SK-N-SH (cell line): Measurements from ENCODE around the gene PIK3R5. TPM values are rescaled to one million over a fixed set of nuclear protein-coding genes. Genes with fewer than 3 reads are reported as not detected.

ENCODE experiments used
- CTCF ChIA-PET: fragments of 300-600, 350-600 bp; formaldehyde crosslinking; extraction: SDS; loops from one replicate; lab custom pipeline; 2021; lab: Yijun Ruan, JAX
- POLR2A ChIA-PET: fragments of 350-600 bp; sonication (Branson Sonifier 250); formaldehyde crosslinking; extraction: SDS; loops from one replicate; lab custom pipeline; 2020; ENCODE audit warnings: antibody characterized with exemption, inconsistent platforms; lab: Yijun Ruan, JAX
- DNase-seq: peaks from one replicate; pipeline ENCODE4 v3.0.0; 2012
- H2AFZ ChIP-seq: fragments of 200-600 bp; sonication (generic); 2 replicates; pipeline ENCODE4 v1.8.1; 2016; ENCODE audit warnings: antibody characterized with exemption, mild to moderate bottlenecking, low read depth
- H3F3A ChIP-seq: fragments of 200-600 bp; sonication (generic); replicated peaks from 2 replicates; pipeline ENCODE3; 2016; ENCODE audit warnings: antibody characterized with exemption, mild to moderate bottlenecking; ENCODE audit not compliant: insufficient read depth
- H3K27ac ChIP-seq, 2 experiments: fragments of 200-500 bp in 1 of 2; fragments of 200-600 bp in 1 of 2; sonication (Bioruptor generic) in 1 of 2; sonication (generic), shearing (Covaris generic) in 1 of 2; 2 replicates each; pipeline versions ENCODE4 v1.5.1 to v1.6.1; 2014 to 2016; ENCODE audit warnings: low read depth in 2 of 2, inconsistent platforms in 1 of 2, low read length in 1 of 2, mild to moderate bottlenecking in 1 of 2, mixed read lengths in 1 of 2
- H3K27me3 ChIP-seq: fragments of 200-600 bp; sonication (generic), shearing (Covaris generic); 2 replicates; pipeline ENCODE4 v1.6.1; 2016; ENCODE audit warnings: mixed run types; ENCODE audit not compliant: insufficient read depth
- H3K36me3 ChIP-seq, 2 experiments: fragments of 200-500 bp in 1 of 2; fragments of 200-600 bp in 1 of 2; sonication (Bioruptor generic) in 1 of 2; sonication (generic) in 1 of 2; replicated peaks in 1 of 2; 2 replicates each; pipeline versions ENCODE3 to v1.5.1; 2014 to 2016; ENCODE audit warnings: low read length in 1 of 2, mild to moderate bottlenecking in 1 of 2; ENCODE audit not compliant: insufficient read depth in 2 of 2, control insufficient read depth in 1 of 2
- H3K4me1 ChIP-seq, 2 experiments: fragments of 200-500 bp in 1 of 2; fragments of 200-600 bp in 1 of 2; sonication (Bioruptor generic) in 1 of 2; sonication (generic), shearing (Covaris generic) in 1 of 2; 2 replicates each; pipeline versions ENCODE4 v1.5.1 to v1.6.1; 2014 to 2016; ENCODE audit warnings: low read depth in 1 of 2, low read length in 1 of 2, mixed run types in 1 of 2; ENCODE audit not compliant: insufficient read depth in 2 of 2, control insufficient read depth in 1 of 2
- H3K4me2 ChIP-seq: fragments of 200-600 bp; sonication (generic), shearing (Covaris generic); 2 replicates; pipeline ENCODE4 v1.6.1; 2017; ENCODE audit warnings: mixed run types
- H3K4me3 ChIP-seq, 2 experiments: fragments of 200-500 bp in 1 of 2; fragments of 200-600 bp in 1 of 2; sonication (Bioruptor generic) in 1 of 2; sonication (generic), shearing (Covaris generic) in 1 of 2; 2 replicates each; pipeline versions ENCODE4 v1.5.1 to v1.8.1; 2014 to 2016; ENCODE audit warnings: low read depth in 2 of 2, inconsistent platforms in 1 of 2, low read length in 1 of 2, mild to moderate bottlenecking in 1 of 2, mixed read lengths in 1 of 2, moderate library complexity in 1 of 2
- H3K79me2 ChIP-seq: fragments of 200-600 bp; sonication (generic); 2 replicates; pipeline ENCODE4 v1.8.1; 2017; ENCODE audit warnings: mild to moderate bottlenecking; ENCODE audit not compliant: insufficient read depth
- H3K9ac ChIP-seq: fragments of 200-600 bp; sonication (generic); 2 replicates; pipeline ENCODE4 v1.6.1; 2017; ENCODE audit warnings: mixed run types
- H3K9me2 ChIP-seq: fragments of 200-600 bp; sonication (generic); 2 replicates; pipeline ENCODE4 v1.6.1; 2017; ENCODE audit warnings: mixed run types
- H3K9me3 ChIP-seq: fragments of 200-600 bp; sonication (generic); 2 replicates; pipeline ENCODE4 v1.6.1; 2017; ENCODE audit warnings: mixed run types, mild to moderate bottlenecking, moderate library complexity
- H4K20me1 ChIP-seq: fragments of 200-600 bp; sonication (generic); 2 replicates; pipeline ENCODE4 v1.6.1; 2017; ENCODE audit warnings: mild to moderate bottlenecking, mixed run types; ENCODE audit not compliant: insufficient read depth
- CHD2 ChIP-seq: fragments of 150-350 bp; IDR thresholded peaks from 2 replicates; pipeline ENCODE4 v1.6.1; 2018; ENCODE audit warnings: low read length; ENCODE audit not compliant: partially characterized antibody
- ELF1 ChIP-seq: IDR thresholded peaks from 2 replicates; pipeline ENCODE4 v1.4.0; 2012
- EP300 ChIP-seq, 2 experiments: IDR thresholded peaks; 2 replicates each; pipeline versions ENCODE4 v1.4.0 to v1.6.1; 2012; ENCODE audit warnings: borderline replicate concordance in 1 of 2, low read depth in 1 of 2, low read length in 1 of 2
- EZH2phosphoT487 ChIP-seq: fragments of 200-600 bp; sonication (generic); IDR thresholded peaks from 2 replicates; pipeline ENCODE4 v1.6.1; 2017; ENCODE audit warnings: low read depth, mixed run types, mild to moderate bottlenecking, antibody characterized with exemption, moderate library complexity, borderline replicate concordance
- FOSL2 ChIP-seq: IDR thresholded peaks from 2 replicates; pipeline ENCODE4 v1.4.0; 2012; ENCODE audit warnings: low read depth, mild to moderate bottlenecking, moderate library complexity, borderline replicate concordance
- FOXM1 ChIP-seq: IDR thresholded peaks from 2 replicates; pipeline ENCODE4 v1.4.0; 2012; ENCODE audit warnings: low read depth, mild to moderate bottlenecking
- NFIC ChIP-seq: IDR thresholded peaks from 2 replicates; pipeline ENCODE4 v1.4.0; 2012; ENCODE audit warnings: borderline replicate concordance
- NRF1 ChIP-seq: IDR thresholded peaks from 2 replicates; pipeline ENCODE4 v1.6.1; 2012; ENCODE audit warnings: low read depth, mild to moderate bottlenecking, low read length
- POLR2AphosphoS5 ChIP-seq: IDR thresholded peaks from 2 replicates; pipeline ENCODE4 v1.6.1; 2012; ENCODE audit warnings: low read depth, low read length
- RAD21 ChIP-seq: IDR thresholded peaks from 2 replicates; pipeline ENCODE4 v1.6.1; 2012; ENCODE audit warnings: mild to moderate bottlenecking, low read length
- RCOR1 ChIP-seq: fragments of 150-350 bp; IDR thresholded peaks from 2 replicates; pipeline ENCODE4 v1.6.1; 2017; ENCODE audit warnings: antibody characterized with exemption, low read length
- RFX5 ChIP-seq: IDR thresholded peaks from 2 replicates; pipeline ENCODE4 v1.6.1; 2012; ENCODE audit warnings: mild to moderate bottlenecking, improper control_type of control experiment, low read length
- SIN3A ChIP-seq: IDR thresholded peaks from 2 replicates; pipeline ENCODE4 v1.6.1; 2012; ENCODE audit warnings: low read depth, mild to moderate bottlenecking, low read length, moderate library complexity, borderline replicate concordance
- TAF1 ChIP-seq: IDR thresholded peaks from 2 replicates; pipeline ENCODE4 v1.6.1; 2012; ENCODE audit warnings: low read depth, mild to moderate bottlenecking, low read length, moderate library complexity, borderline replicate concordance
- TCF12 ChIP-seq: IDR thresholded peaks from 2 replicates; pipeline ENCODE4 v1.4.0; 2012
- TEAD4 ChIP-seq: IDR thresholded peaks from 2 replicates; pipeline ENCODE4 v1.4.0; 2012; ENCODE audit warnings: mild to moderate bottlenecking, borderline replicate concordance; ENCODE audit not compliant: insufficient read depth
- WGBS: methylation state at CpG from one replicate; pipeline ENCODE4 v1.1.6; 2017; ENCODE audit warnings: low lambda C conversion rate; 5-methylcytosine and 5-hydroxymethylcytosine counted together
- polyA plus RNA-seq, 3 experiments: library from polyadenylated mRNA; depleted of rRNA; stranded (reverse); fragments of >200 nt; gene quantifications; 2 replicates each; pipeline ENCODE4 v1.2.3, GENCODE V29; 2012
- TF ChIP-seq, protein P1 (sequence below): fragments of 150-350 bp; IDR thresholded peaks from 2 replicates; pipeline ENCODE4 v1.6.1; 2016; ENCODE audit warnings: mild to moderate bottlenecking, low read depth, low read length
- TF ChIP-seq, protein P2 (sequence below): IDR thresholded peaks from 2 replicates; pipeline ENCODE4 v1.4.0; 2012; ENCODE audit warnings: low read depth
- TF ChIP-seq, protein P3 (sequence below): fragments of 200-600 bp; sonication (generic); IDR thresholded peaks from 2 replicates; pipeline ENCODE4 v1.6.1; 2017; ENCODE audit warnings: antibody characterized with exemption, mild to moderate bottlenecking, moderate library complexity
- TF ChIP-seq, protein P4 (sequence below): IDR thresholded peaks from 2 replicates; pipeline ENCODE4 v1.6.1; 2012; ENCODE audit warnings: mild to moderate bottlenecking, low read depth, low read length, moderate library complexity

Gene PIK3R5
- polyA plus RNA-seq, 1 of the 3 experiments (the other 2 are of a cell fraction): not detected

DNA sequence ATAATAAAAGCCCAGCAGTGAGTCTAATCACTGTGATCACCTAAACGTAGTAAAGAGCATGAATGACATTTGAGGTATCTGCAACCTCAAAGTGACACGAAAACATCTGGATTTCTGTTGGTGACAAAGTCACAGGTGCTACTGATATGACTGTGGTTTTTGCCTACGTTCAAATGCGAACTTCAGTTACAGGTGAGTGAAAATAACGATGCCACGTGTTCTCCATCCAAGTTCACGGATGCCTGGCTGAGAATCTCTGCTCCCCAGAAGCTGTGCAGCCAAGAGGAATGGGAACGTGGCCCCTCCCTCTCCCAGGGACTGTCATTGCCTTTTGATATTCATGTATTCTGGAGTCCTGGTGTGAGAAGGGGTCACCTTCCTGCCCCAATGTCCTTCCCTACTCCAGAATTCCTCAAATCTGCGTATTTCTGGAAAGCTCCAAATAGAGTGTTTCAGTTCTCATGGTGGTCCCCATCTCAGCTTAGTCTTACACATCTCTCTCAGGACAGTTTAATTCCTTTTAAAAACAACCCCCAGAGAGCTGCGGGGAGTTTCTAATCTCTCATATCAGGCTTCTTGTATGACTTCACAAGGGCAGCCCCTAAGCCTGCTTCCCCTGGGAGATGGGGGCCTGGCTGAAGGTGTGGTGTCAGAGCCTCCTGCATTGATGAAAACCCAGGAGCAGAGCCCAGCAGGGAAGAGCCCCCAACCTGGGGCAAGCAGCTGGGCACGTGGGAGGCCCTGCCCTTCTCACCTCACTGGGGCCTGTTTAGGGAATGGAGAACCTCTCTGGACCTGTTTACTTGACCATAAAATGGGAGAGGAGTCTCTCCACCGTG lies 25.8 kb downstream of the PIK3R5 start:
- H2AFZ ChIP-seq: no peak overlapping the region
- no peak overlapping the region for H3K9ac ChIP-seq
- H3K4me1 ChIP-seq: no peaks in the 10 kb centered on the region
- H3K4me3 ChIP-seq: no peak overlapping the region
- WGBS: 3% methylated on average over 12 of the region's 12 CpGs
- H3F3A ChIP-seq: no peaks in the 10 kb centered on the region
- no peaks in the 10 kb centered on the region for H3K36me3 ChIP-seq
- H3K27ac ChIP-seq: no peak overlapping the region
- DNase-seq: no peak
- no peak overlapping the region for H3K4me2 ChIP-seq
- H3K9me3 ChIP-seq: no peaks in the 10 kb centered on the region
- CTCF ChIA-PET: interaction anchor here (0.9 kb wide), 1 partner anchor 51 kb away, joined by 3 read pairs; no protein-coding TSS in a partner anchor
- TF ChIP-seq FOSL2 (no peak), RAD21 (no peak), SIN3A (no peak), NFIC (no peak), RCOR1 (no peak), TCF12 (no peak), CHD2 (no peak)
- TF ChIP-seq, protein P1, sequence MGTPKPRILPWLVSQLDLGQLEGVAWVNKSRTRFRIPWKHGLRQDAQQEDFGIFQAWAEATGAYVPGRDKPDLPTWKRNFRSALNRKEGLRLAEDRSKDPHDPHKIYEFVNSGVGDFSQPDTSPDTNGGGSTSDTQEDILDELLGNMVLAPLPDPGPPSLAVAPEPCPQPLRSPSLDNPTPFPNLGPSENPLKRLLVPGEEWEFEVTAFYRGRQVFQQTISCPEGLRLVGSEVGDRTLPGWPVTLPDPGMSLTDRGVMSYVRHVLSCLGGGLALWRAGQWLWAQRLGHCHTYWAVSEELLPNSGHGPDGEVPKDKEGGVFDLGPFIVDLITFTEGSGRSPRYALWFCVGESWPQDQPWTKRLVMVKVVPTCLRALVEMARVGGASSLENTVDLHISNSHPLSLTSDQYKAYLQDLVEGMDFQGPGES: no peak
- TF ChIP-seq, protein P2, sequence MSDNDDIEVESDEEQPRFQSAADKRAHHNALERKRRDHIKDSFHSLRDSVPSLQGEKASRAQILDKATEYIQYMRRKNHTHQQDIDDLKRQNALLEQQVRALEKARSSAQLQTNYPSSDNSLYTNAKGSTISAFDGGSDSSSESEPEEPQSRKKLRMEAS: no peak
- TF ChIP-seq, protein P3, sequence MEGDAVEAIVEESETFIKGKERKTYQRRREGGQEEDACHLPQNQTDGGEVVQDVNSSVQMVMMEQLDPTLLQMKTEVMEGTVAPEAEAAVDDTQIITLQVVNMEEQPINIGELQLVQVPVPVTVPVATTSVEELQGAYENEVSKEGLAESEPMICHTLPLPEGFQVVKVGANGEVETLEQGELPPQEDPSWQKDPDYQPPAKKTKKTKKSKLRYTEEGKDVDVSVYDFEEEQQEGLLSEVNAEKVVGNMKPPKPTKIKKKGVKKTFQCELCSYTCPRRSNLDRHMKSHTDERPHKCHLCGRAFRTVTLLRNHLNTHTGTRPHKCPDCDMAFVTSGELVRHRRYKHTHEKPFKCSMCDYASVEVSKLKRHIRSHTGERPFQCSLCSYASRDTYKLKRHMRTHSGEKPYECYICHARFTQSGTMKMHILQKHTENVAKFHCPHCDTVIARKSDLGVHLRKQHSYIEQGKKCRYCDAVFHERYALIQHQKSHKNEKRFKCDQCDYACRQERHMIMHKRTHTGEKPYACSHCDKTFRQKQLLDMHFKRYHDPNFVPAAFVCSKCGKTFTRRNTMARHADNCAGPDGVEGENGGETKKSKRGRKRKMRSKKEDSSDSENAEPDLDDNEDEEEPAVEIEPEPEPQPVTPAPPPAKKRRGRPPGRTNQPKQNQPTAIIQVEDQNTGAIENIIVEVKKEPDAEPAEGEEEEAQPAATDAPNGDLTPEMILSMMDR: no peak
- H3K27me3 ChIP-seq: peaks cover 42% of the 10 kb centered on the region; the same call in 1 of the 2 replicates
- no peaks in the 10 kb centered on the region for H3K79me2 ChIP-seq
- H3K9me2 ChIP-seq: no peaks in the 10 kb centered on the region
- POLR2A ChIA-PET: no interaction called here
- H4K20me1 ChIP-seq: no peaks in the 10 kb centered on the region

DNA sequence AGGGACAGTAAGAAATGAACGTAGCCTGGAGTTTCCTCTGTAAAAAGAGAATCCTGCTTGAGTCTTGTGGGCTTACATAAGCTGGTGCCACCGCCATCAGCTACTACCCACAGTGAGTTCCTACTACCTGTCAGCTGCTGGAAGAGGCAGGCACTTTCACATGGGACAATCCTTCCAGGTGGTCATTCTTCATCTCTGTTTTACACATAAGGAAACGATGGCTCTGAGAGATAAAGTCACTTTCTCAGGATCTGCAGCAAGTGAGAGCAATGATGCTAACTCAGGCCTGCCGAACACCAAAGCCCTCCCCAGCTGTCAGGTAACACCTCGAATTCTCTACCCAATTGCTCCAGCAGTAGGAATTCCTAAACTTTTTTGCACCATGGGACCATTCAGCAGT lies 26.6 kb downstream of the PIK3R5 start:
- DNase-seq: no peak
- Histone ChIP-seq H3K9me2 (no peaks in the 10 kb centered on the region), H3K4me1 (no peaks in the 10 kb centered on the region), H3F3A (no peaks in the 10 kb centered on the region), H2AFZ (no peak overlapping the region), H3K36me3 (no peaks in the 10 kb centered on the region), H3K27me3 (peaks cover 45% of the 10 kb centered on the region; the same call in 1 of the 2 replicates), H4K20me1 (no peaks in the 10 kb centered on the region), H3K27ac (no peak overlapping the region), H3K9ac (no peak overlapping the region), H3K4me3 (no peak overlapping the region), H3K9me3 (no peaks in the 10 kb centered on the region), H3K4me2 (no peak overlapping the region), H3K79me2 (no peaks in the 10 kb centered on the region)
- ChIA-PET POLR2A (no interaction called here), CTCF (no interaction called here)
- WGBS: 3% methylated on average over 5 of the region's 5 CpGs
- no peak for TF ChIP-seq TEAD4
- no peak for TF ChIP-seq NRF1
- TF ChIP-seq, protein P4, sequence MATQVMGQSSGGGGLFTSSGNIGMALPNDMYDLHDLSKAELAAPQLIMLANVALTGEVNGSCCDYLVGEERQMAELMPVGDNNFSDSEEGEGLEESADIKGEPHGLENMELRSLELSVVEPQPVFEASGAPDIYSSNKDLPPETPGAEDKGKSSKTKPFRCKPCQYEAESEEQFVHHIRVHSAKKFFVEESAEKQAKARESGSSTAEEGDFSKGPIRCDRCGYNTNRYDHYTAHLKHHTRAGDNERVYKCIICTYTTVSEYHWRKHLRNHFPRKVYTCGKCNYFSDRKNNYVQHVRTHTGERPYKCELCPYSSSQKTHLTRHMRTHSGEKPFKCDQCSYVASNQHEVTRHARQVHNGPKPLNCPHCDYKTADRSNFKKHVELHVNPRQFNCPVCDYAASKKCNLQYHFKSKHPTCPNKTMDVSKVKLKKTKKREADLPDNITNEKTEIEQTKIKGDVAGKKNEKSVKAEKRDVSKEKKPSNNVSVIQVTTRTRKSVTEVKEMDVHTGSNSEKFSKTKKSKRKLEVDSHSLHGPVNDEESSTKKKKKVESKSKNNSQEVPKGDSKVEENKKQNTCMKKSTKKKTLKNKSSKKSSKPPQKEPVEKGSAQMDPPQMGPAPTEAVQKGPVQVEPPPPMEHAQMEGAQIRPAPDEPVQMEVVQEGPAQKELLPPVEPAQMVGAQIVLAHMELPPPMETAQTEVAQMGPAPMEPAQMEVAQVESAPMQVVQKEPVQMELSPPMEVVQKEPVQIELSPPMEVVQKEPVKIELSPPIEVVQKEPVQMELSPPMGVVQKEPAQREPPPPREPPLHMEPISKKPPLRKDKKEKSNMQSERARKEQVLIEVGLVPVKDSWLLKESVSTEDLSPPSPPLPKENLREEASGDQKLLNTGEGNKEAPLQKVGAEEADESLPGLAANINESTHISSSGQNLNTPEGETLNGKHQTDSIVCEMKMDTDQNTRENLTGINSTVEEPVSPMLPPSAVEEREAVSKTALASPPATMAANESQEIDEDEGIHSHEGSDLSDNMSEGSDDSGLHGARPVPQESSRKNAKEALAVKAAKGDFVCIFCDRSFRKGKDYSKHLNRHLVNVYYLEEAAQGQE: no peak
- no peak for TF ChIP-seq EZH2phosphoT487
- TF ChIP-seq RFX5: no peak
- no peak for TF ChIP-seq FOSL2
- no peak for TF ChIP-seq POLR2AphosphoS5
- no peak for TF ChIP-seq EP300 (IDR thresholded peaks at IDR 0.05; ENCODE audit: borderline replicate concordance in 1 of 2, low read depth in 1 of 2, low read length in 1 of 2)
- no peak for TF ChIP-seq FOXM1
- TF ChIP-seq ELF1: no peak
- no peak for TF ChIP-seq RCOR1
- TF ChIP-seq TCF12: no peak
- TF ChIP-seq, protein P2: no peak
- no peak for TF ChIP-seq TAF1
